Right lobe of liver (tissue), 6 donors: ENCODE data around the gene ADH1C. TPM values are rescaled to one million over a fixed set of nuclear protein-coding genes. Genes with fewer than 3 reads are reported as not detected.
A peak's percentile ranks its signal among the peaks of the same experiment; 100 is the strongest.

Source experiments
- ATAC-seq, 4 donors: fragments of 200-7000 bp; cut with Tn5 transposase; one replicate each; pipeline ENCODE4 v1.9.1; 2020; ENCODE audit warnings: mild to moderate bottlenecking in 4 of 4, moderate library complexity in 4 of 4
- DNase-seq, 3 donors: peaks; one replicate each; pipeline ENCODE4 v3.0.0-alpha.2; 2020
- H3K27ac ChIP-seq, 3 donors: fragments of 200-600 bp; one replicate each; pipeline ENCODE4 v1.8.0; 2022
- H3K27me3 ChIP-seq, 2 donors: fragments of 200-600 bp; one replicate each; pipeline ENCODE4 v1.8.0; 2022
- H3K36me3 ChIP-seq, 4 donors: fragments of 200-600 bp; sonication (generic) in 1 of 4; one replicate each; pipeline versions ENCODE4 v1.5.1 to v1.8.0; 2017 to 2022; ENCODE audit warnings: control low read depth in 1 of 4
- H3K4me1 ChIP-seq, 4 donors: fragments of 200-600 bp; sonication (generic) in 1 of 4; one replicate each; pipeline versions ENCODE4 v1.5.1 to v1.8.0; 2017 to 2022; ENCODE audit warnings: control low read depth in 1 of 4
- H3K4me3 ChIP-seq, 3 donors: fragments of 200-600 bp; one replicate each; pipeline ENCODE4 v1.8.0; 2022
- H3K9me3 ChIP-seq, 4 donors: fragments of 200-600 bp; sonication (generic) in 1 of 4; one replicate each; pipeline versions ENCODE4 v1.5.1 to v1.8.0; 2017 to 2022; ENCODE audit warnings: control low read depth in 1 of 4
- CTCF ChIP-seq, 4 donors: fragments of 200-600 bp in 3 of 4; fragments of 450-650 bp in 1 of 4; IDR thresholded peaks; one replicate each; pipeline versions ENCODE4 v1.5.1 to v1.8.0; 2016 to 2022; ENCODE audit warnings: antibody characterized with exemption in 4 of 4, mild to moderate bottlenecking in 2 of 4
- POLR2A ChIP-seq: fragments of 450-650 bp; IDR thresholded peaks from one replicate; pipeline ENCODE4 v1.6.1; 2017; ENCODE audit warnings: antibody characterized with exemption, mild to moderate bottlenecking
- WGBS: methylation state at CpG from one replicate; pipeline ENCODE4 v1.1.6; 2018; ENCODE audit warnings: low coverage, low lambda C conversion rate; ENCODE audit not compliant: insufficient coverage; ENCODE audit errors: missing lambda C conversion rate; 5-methylcytosine and 5-hydroxymethylcytosine counted together
- intact Hi-C, 2 donors: fragments of 100-400 bp; cut with DNase I; formaldehyde crosslinking; loops; one replicate each; pipeline versions ENCODE4 v1.11.2 to v1.14.1; 2022
- total RNA-seq, 6 experiments: library from RNA; depleted of rRNA in 2 of 6; stranded (reverse); fragments of >200 nt in 2 of 6; fragmentation: NEBNext Ultra II Directional in 3 of 6; extraction: Animal tissue kit (Norgen Biotek cat#: 25700) in 3 of 6; gene quantifications; one replicate each; pipeline versions ENCODE4 v1.1.0 to v1.2.4, GENCODE V29; 2016 to 2023
- donor health status: DM: no; HTN: yes; CAD: no.
- donor health status: DM: no; HTN: no; CAD: no.
- donor health status: DM: no; HTN: no; CAD: no.
- donor health status: DM: no; HTN: yes; CAD: no.
- donor health status: DM: no; HTN: yes; CAD: no.

The ADH1C gene
- total RNA-seq, 6 experiments from 2014 or later = 187 to 684 (median 490) TPM

- WGBS = 26% methylated on average over 3 of the region's 3 CpGs
- intact Hi-C loops = no loop called here
- Histone ChIP-seq H3K9me3 (peaks cover 0 to 2% (median 0%) of the 10 kb centered on the region in 4 donors), H3K27me3 (no peaks in the 10 kb centered on the region), H3K27ac (peak overlapping the region; percentile 82 to 96 (median 87)), H3K36me3 (no peaks in the 10 kb centered on the region), H3K4me3 (no peak overlapping the region), H3K4me1 (peaks cover 0 to 41% (median 15%) of the 10 kb centered on the region in 4 donors)
- TF ChIP-seq POLR2A (no peak), CTCF (IDR thresholded peaks at IDR 0.05) (no peak)
- DNase-seq = no peak
- peak; percentile 2 to 10 (median 6) for ATAC-seq
These were observed 30.9 kb upstream of the ADH1C start for GRCh38 chr4:99383399-99383798.

DNA sequence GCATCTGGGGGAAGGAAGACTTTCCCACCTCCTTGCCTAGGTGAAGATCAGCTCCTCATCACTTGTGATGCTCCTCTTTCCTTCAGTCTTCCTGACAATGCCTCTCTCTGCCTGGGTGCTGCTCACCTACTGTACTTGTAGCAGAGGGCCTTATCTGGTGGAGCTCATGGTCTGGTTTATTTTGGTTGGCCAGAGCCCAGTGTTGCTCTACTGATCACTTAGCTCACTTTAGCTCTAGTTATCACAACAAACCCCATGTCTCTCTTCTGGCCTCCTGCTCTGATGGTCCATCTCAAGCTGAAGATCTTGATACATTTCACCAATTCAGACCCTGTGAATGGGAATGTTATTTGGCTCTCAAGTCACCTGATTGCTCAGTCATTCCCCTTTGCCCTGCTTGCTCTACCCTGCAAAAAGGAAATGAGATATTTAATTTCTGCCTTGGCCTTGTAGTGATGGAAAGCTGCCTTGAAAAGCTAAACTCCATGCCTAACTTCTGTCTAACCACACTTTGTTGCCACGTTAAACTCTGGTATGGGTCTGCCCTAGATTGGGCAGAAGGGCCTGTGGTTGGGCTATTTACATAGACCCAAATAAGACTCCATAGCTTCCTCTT lies 30.3 kb upstream of the ADH1C start:
- H3K9me3 ChIP-seq = peaks cover 0 to 2% (median 0%) of the 10 kb centered on the region in 4 donors
- ATAC-seq (peak; percentile 45 to 65 (median 53)), DNase-seq (peak in 1 of 3 donors; percentile 57)
- intact Hi-C loops = no loop called here
- H3K4me3 ChIP-seq = peak overlapping the region in 1 of 3 donors; percentile 12
- H3K27ac ChIP-seq = peak overlapping the region; percentile 82 to 96 (median 87)
- peak; percentile 22 for TF ChIP-seq POLR2A
- TF ChIP-seq CTCF (IDR thresholded peaks at IDR 0.05) = no peak
- H3K27me3 ChIP-seq = no peaks in the 10 kb centered on the region
- peaks cover 0 to 41% (median 15%) of the 10 kb centered on the region in 4 donors for H3K4me1 ChIP-seq
- WGBS = 29% methylated on average over 1 of the region's 1 CpG
- H3K36me3 ChIP-seq = no peaks in the 10 kb centered on the region

GRCh38 chr4:99381588-99382175 lies 29.1 kb upstream of the ADH1C start:
- ATAC-seq (peak; percentile 1 to 7 (median 4)), DNase-seq (no peak)
- H3K4me3 ChIP-seq = peak overlapping the region in 2 of 3 donors; percentile 34 to 35
- no peaks in the 10 kb centered on the region for H3K36me3 ChIP-seq
- peaks cover 0 to 2% (median 0%) of the 10 kb centered on the region in 4 donors for H3K9me3 ChIP-seq
- H3K27ac ChIP-seq = peak overlapping the region; percentile 82 to 96 (median 87)
- H3K4me1 ChIP-seq = peaks cover 0 to 45% (median 15%) of the 10 kb centered on the region in 4 donors
- no peaks in the 10 kb centered on the region for H3K27me3 ChIP-seq
- TF ChIP-seq POLR2A (no peak), CTCF (IDR thresholded peaks at IDR 0.05) (no peak)
- WGBS = 22% methylated on average over 1 of the region's 1 CpG
- intact Hi-C loops = no loop called here

DNA sequence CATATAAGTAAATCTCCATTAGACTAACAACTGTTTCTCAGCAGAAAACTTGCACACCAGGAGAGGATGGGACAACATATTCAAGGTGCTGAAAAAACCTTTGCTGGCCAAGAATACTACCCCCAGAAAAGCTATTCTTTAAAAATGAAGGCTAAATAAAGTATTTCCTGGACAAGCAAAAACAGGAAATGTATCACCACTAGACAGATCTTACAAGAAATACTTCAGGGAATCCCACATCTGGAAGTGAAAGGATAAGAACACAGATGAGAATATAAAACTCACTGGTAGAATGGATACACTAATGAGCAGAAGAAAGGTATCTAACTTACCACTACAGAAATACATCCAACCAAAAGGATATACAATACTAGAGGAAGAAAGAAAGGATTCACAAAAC lies 27.0 kb upstream of the ADH1C start:
- ATAC-seq (no peak), DNase-seq (no peak)
- Histone ChIP-seq H3K27ac (peak overlapping the region in 2 of 3 donors; percentile 87 to 96), H3K27me3 (no peaks in the 10 kb centered on the region), H3K4me1 (peaks cover 0 to 37% (median 10%) of the 10 kb centered on the region in 4 donors), H3K36me3 (no peaks in the 10 kb centered on the region), H3K4me3 (no peak overlapping the region), H3K9me3 (peaks cover 0 to 2% (median 0%) of the 10 kb centered on the region in 4 donors)
- no peak for TF ChIP-seq POLR2A
- no peak for TF ChIP-seq CTCF (IDR thresholded peaks at IDR 0.05)
- intact Hi-C loops = no loop called here
